Heart left ventricle (tissue), 16 donors: ENCODE measurements around the gene SLC12A8. TPM values are rescaled to one million over a fixed set of nuclear protein-coding genes. Genes with fewer than 3 reads are reported as not detected.
A peak's percentile ranks its signal among the peaks of the same experiment; 100 is the strongest.

Source experiments
- ATAC-seq, 4 donors: fragments of 200-7000 bp; cut with Tn5 transposase; one replicate each; pipeline ENCODE4 v1.9.1; 2020 to 2022; ENCODE audit warnings: moderate library complexity in 4 of 4, mild to moderate bottlenecking in 3 of 4, moderate number of reproducible peaks in 1 of 4
- DNase-seq, 5 donors: peaks; one replicate each; pipeline ENCODE4 v3.0.0-alpha.2; 2020
- H3K27ac ChIP-seq, 12 donors: fragments of 200-600 bp; sonication (generic) in 4 of 12; one replicate each; pipeline versions ENCODE4 v1.5.0 to v1.8.0; 2016 to 2022; ENCODE audit warnings: mild to moderate bottlenecking in 2 of 12
- H3K27me3 ChIP-seq, 9 donors: fragments of 200-600 bp; sonication (generic) in 2 of 9; one replicate each; pipeline versions ENCODE4 v1.5.1 to v1.8.0; 2016 to 2022; ENCODE audit warnings: mild to moderate bottlenecking in 3 of 9
- H3K36me3 ChIP-seq, 9 donors: fragments of 200-600 bp; sonication (generic) in 2 of 9; one replicate each; pipeline versions ENCODE4 v1.5.0 to v1.8.0; 2018 to 2022; ENCODE audit warnings: mild to moderate bottlenecking in 2 of 9
- H3K4me1 ChIP-seq, 12 donors: fragments of 200-600 bp; sonication (generic) in 4 of 12; one replicate each; pipeline versions ENCODE4 v1.5.0 to v1.8.0; 2016 to 2022; ENCODE audit warnings: mild to moderate bottlenecking in 3 of 12
- H3K4me3 ChIP-seq, 12 donors: fragments of 200-600 bp; sonication (generic) in 4 of 12; one replicate each; pipeline versions ENCODE4 v1.5.0 to v1.8.0; 2017 to 2022; ENCODE audit warnings: mild to moderate bottlenecking in 9 of 12, moderate library complexity in 4 of 12
- H3K9me3 ChIP-seq, 12 donors: fragments of 200-600 bp; sonication (generic) in 4 of 12; one replicate each; pipeline versions ENCODE4 v1.5.0 to v1.8.0; 2016 to 2022; ENCODE audit warnings: mild to moderate bottlenecking in 1 of 12
- POLR2A ChIP-seq, 2 donors: fragments of 450-650 bp; IDR thresholded peaks; one replicate each; pipeline ENCODE4 v1.6.1; 2017; ENCODE audit warnings: antibody characterized with exemption in 2 of 2, mild to moderate bottlenecking in 2 of 2, moderate library complexity in 2 of 2
- WGBS, 4 donors: extraction: QIAGEN DNeasy Blood & Tissue Kit in 2 of 4; methylation state at CpG; one replicate each; pipeline versions ENCODE4 v1.1.5 to v1.1.7; 2013 to 2018; 5-methylcytosine and 5-hydroxymethylcytosine counted together
- intact Hi-C, 10 donors: fragments of 100-400 bp; cut with DNase I; formaldehyde crosslinking; loops; one replicate each; pipeline versions ENCODE4 v1.11.1 to v1.14.2; 2022
- polyA plus RNA-seq, 2 donors: library from polyadenylated mRNA; stranded (reverse); fragments of 200-250 nt; gene quantifications; one replicate each; pipeline ENCODE4 v1.2.3, GENCODE V29; 2013
- total RNA-seq, 9 donors: library from RNA; depleted of rRNA in 2 of 9; stranded (reverse); fragments of >200 nt in 2 of 9; fragmentation: NEBNext Ultra II Directional in 3 of 9; extraction: Animal tissue kit (Norgen Biotek cat#: 25700) in 3 of 9; gene quantifications; one replicate each; pipeline versions ENCODE4 v1.1.0 to v1.2.4, GENCODE V29; 2016 to 2023
- TF ChIP-seq, protein P1 (sequence below), 12 donors: fragments of 200-600 bp; sonication (generic) in 4 of 12; IDR thresholded peaks; one replicate each; pipeline versions ENCODE4 v1.5.0 to v1.8.0; 2018 to 2022; ENCODE audit warnings: antibody characterized with exemption in 12 of 12, mild to moderate bottlenecking in 5 of 12
- donor health status: ischemic (EF 13 %, LVEDD 7.1; RV severe dilation, severe dysfunction).
- donor health status: healthy with polysubstance abuse.
- donor health status: DM: no; HTN: yes; CAD: no.
- donor health status: DM: no; HTN: no; CAD: no.
- donor health status: ischemic (EF 25% LVEDD 6.9; RV normal size, moderate dysfunction).
- donor health status: ischemic (EF 25% LVEDD 5.7; RV mildly dilated, moderate dysfunction).
- donor health status: healthy.
- donor health status: DM: yes; HTN: yes; CAD: no.
- donor health status: ischemic (EF 35%, LVEDD 5.7; RV mildly dilated, moderate dysfunction).
- donor health status: nonischemic (EF 11% LVEDD 7.7; RV severe dilation, severe dysfunction).
- donor health status: DM: yes; HTN: yes; CAD: no.
- donor health status: PGD.
- donor health status: ischemic (EF 29% LVEDD 5.4; RV normal size, mild dysfunction).
- donor health status: nonischemic (EF 23%, LVEDD 6.1; RV moderate dilation, normal function).

The SLC12A8 gene
- total and polyA plus RNA-seq, 11 donors, result 0.09 to 1.9 (median 0.68) TPM; not detected in 3

DNA sequence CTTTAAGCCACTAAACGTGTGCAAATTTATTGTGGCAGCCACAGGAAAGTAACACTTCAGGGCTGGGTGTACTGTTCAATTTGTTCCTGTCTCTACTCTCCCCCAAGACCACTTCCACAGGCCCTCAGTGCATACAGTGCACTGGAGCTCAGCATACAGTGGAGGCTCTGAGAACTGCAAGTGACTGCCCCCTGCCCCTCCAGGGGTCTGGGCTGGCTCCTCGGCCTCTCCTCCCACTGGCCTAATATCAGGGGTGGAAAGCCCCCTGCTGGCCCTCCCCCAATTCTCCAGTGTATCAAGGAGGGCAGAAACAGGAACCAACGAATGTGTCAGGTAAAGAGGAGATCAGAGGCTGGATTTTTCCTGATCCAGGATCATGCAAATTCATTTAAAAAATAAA is 136.8 kb downstream of the SLC12A8 start:
- DNase-seq, result no peak
- H3K4me3 ChIP-seq, result no peak overlapping the region
- TF ChIP-seq POLR2A (IDR thresholded peaks at IDR 0.05), result no peak
- TF ChIP-seq, protein P1, sequence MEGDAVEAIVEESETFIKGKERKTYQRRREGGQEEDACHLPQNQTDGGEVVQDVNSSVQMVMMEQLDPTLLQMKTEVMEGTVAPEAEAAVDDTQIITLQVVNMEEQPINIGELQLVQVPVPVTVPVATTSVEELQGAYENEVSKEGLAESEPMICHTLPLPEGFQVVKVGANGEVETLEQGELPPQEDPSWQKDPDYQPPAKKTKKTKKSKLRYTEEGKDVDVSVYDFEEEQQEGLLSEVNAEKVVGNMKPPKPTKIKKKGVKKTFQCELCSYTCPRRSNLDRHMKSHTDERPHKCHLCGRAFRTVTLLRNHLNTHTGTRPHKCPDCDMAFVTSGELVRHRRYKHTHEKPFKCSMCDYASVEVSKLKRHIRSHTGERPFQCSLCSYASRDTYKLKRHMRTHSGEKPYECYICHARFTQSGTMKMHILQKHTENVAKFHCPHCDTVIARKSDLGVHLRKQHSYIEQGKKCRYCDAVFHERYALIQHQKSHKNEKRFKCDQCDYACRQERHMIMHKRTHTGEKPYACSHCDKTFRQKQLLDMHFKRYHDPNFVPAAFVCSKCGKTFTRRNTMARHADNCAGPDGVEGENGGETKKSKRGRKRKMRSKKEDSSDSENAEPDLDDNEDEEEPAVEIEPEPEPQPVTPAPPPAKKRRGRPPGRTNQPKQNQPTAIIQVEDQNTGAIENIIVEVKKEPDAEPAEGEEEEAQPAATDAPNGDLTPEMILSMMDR (IDR thresholded peaks at IDR 0.05), result no peak
- no peaks in the 10 kb centered on the region for H3K9me3 ChIP-seq
- H3K4me1 ChIP-seq, result peaks cover 0 to 12% (median 0%) of the 10 kb centered on the region in 12 donors
- H3K27me3 ChIP-seq, result no peaks in the 10 kb centered on the region
- WGBS, 4 donors, result 75 to 84% (median 79%) methylated on average over 3 of the region's 3 CpGs
- no peaks in the 10 kb centered on the region for H3K36me3 ChIP-seq
- intact Hi-C loops, result no loop called here
- ATAC-seq, result no peak
- H3K27ac ChIP-seq, result no peak overlapping the region

DNA sequence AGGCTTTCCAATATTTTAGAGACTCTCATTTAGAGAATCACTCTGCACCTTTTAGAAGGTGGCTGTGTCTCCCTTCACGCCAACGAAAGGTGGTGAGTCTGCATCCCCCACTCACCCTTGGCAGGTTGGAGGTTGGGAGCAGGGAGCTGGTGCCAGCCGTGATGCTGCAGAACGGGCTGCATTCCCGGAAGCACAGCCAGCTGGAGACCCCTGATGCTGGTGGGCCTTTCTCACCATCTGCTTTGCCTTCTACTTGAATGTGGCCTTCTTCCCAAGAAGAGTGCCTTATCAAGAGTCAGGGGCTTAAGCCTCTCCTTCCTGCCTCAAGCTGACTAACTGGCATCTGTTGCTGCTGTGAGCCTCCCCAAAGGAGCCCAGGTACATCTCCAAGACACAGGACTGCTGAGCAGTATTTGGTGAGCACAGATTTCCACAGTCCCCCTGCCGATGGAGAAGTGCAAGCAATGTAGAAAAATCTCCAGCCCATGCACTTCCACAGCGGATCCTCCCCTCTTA is 139.1 kb downstream of the SLC12A8 start:
- H3K4me3 ChIP-seq, result no peak overlapping the region
- TF ChIP-seq, protein P1 (IDR thresholded peaks at IDR 0.05), result no peak
- TF ChIP-seq POLR2A (IDR thresholded peaks at IDR 0.05), result no peak
- 66 to 87% (median 83%) methylated on average over 7 of the region's 7 CpGs for WGBS, 4 donors
- H3K27ac ChIP-seq, result no peak overlapping the region
- ATAC-seq (no peak), DNase-seq (no peak)
- no peaks in the 10 kb centered on the region for H3K9me3 ChIP-seq
- H3K4me1 ChIP-seq, result peaks cover 0 to 13% (median 0%) of the 10 kb centered on the region in 12 donors
- H3K27me3 ChIP-seq, result no peaks in the 10 kb centered on the region
- intact Hi-C loops, result loop anchor here in 2 of 10 donors (5.0 kb wide), 2 partner anchors 34 to 49 kb away; no protein-coding TSS in a partner anchor
- no peaks in the 10 kb centered on the region for H3K36me3 ChIP-seq

DNA sequence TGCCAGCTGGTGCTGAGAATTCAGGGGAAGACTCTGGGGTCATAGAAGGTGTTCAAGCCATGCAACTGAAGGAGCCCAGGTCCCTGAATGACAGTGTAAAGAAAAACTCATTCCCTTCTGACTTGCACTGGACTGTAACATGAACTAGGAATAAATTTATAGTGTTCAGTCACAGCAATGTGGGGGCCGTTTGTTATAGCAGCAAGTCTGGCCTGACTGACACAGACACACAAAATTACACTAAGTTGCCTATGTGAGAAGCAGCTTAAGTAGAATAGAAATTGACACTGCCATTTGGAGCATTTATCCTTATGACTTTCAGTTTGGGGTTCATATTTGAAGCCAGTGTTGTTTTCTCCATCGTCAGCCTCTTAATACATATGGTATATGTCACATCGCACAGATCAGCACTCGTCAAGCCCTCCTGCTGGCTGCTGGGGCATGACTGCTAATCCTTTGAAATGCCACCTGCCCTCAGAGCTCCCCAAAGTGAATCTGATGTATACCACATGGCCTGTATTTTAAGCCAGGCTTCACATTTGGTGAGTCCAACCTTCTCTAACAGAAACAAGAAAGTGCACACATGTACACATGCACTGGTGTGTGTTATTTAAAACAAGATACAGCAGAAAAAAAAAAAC is 139.7 kb downstream of the SLC12A8 start:
- DNase-seq (no peak), ATAC-seq (no peak)
- intact Hi-C loops, result loop anchor here in 2 of 10 donors (5.0 kb wide), 2 partner anchors 34 to 49 kb away; no protein-coding TSS in a partner anchor
- no peak overlapping the region for H3K4me3 ChIP-seq
- no peak overlapping the region for H3K27ac ChIP-seq
- no peaks in the 10 kb centered on the region for H3K9me3 ChIP-seq
- no peak for TF ChIP-seq POLR2A (IDR thresholded peaks at IDR 0.05)
- TF ChIP-seq, protein P1 (IDR thresholded peaks at IDR 0.05), result no peak
- H3K4me1 ChIP-seq, result peaks cover 0 to 13% (median 0%) of the 10 kb centered on the region in 12 donors
- 60 to 80% (median 77%) methylated on average over 4 of the region's 4 CpGs for WGBS, 4 donors
- H3K36me3 ChIP-seq, result no peaks in the 10 kb centered on the region
- H3K27me3 ChIP-seq, result no peaks in the 10 kb centered on the region

DNA sequence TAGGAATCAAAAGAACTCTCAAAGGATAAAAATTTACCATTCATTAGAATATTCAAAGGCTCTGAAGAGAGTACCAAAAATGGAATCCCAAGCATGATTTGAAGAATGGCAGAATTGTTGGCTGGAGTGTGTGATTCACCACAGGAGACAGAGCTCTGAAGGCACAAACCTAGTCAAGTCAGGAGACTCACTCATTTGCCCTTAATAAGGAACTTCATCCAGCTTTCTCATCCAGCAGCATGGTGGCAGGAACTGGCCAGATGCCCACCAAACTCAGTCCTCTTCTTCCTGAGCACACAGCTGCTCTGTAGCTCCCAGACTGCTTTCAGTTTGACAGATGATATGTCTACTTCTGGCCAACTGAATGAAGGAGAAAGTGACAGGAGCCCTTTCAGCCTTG is 140.2 kb downstream of the SLC12A8 start:
- Histone ChIP-seq H3K36me3 (no peaks in the 10 kb centered on the region), H3K4me3 (no peak overlapping the region), H3K27me3 (no peaks in the 10 kb centered on the region), H3K4me1 (peaks cover 0 to 13% (median 0%) of the 10 kb centered on the region in 12 donors), H3K9me3 (no peaks in the 10 kb centered on the region), H3K27ac (no peak overlapping the region)
- TF ChIP-seq POLR2A (IDR thresholded peaks at IDR 0.05), result no peak
- TF ChIP-seq, protein P1 (IDR thresholded peaks at IDR 0.05), result no peak
- peak in 1 of 4 donors; percentile 30 for ATAC-seq
- intact Hi-C loops, result loop anchor here in 2 of 10 donors (5.0 kb wide), 2 partner anchors 35 to 50 kb away; no protein-coding TSS in a partner anchor
- DNase-seq, result peak in 1 of 5 donors; percentile 51
